Measurements from ENCODE around the gene SNX1.

GRCh38 chr15:64095431-64095794, 369 bp upstream of the SNX1 start:
- TF ChIP-seq POLR2A (IDR thresholded peaks at IDR 0.05): no peak
- no peak for TF ChIP-seq CTCF (IDR thresholded peaks at IDR 0.05)

Measured in uterus (tissue), 2 donors.